GM12891 (cell line): ENCODE data around the gene CMPK1.

Source experiments
- PAX5 ChIP-seq: IDR thresholded peaks from 2 replicates; pipeline ENCODE4 v1.6.1; 2011; ENCODE audit warnings: low read length, moderate library complexity, mild to moderate bottlenecking; ENCODE audit not compliant: insufficient read depth, severe bottlenecking
- POLR2A ChIP-seq: IDR thresholded peaks from 2 replicates; pipeline ENCODE4 v1.6.1; 2011; ENCODE audit warnings: low read depth, low read length, control low read depth
- POLR2AphosphoS5 ChIP-seq: IDR thresholded peaks from 2 replicates; pipeline ENCODE4 v1.6.1; 2011; ENCODE audit warnings: low read depth, low read length, control low read depth
- POU2F2 ChIP-seq: IDR thresholded peaks from 2 replicates; pipeline ENCODE4 v1.6.1; 2011; ENCODE audit warnings: low read depth, mild to moderate bottlenecking, control low read depth, low read length, moderate library complexity
- SPI1 ChIP-seq: IDR thresholded peaks from 2 replicates; pipeline ENCODE4 v1.6.1; 2011; ENCODE audit warnings: low read depth, low read length, control low read depth
- TAF1 ChIP-seq: IDR thresholded peaks from 2 replicates; pipeline ENCODE4 v1.6.1; 2011; ENCODE audit warnings: low read depth, low read length, control low read depth

DNA sequence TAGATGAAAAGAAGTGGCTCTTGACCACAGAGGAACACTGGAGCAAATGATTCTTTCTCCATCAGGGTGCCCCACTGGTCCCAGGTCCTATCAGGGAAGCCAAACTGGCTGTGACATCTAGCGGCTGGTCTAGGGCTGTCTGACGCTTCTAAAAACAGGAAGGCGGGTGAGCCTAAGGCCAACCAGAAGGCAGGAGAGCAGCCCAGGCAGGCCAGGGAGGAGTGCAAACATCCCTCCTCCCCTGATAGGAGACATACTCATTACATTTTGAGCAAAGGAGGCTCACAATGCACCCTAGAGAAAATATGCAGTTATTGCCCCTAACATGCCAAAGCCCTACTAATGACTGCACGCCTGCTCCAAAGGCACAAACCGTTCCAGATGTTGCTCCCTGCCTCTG is 72.1 kb downstream of the CMPK1 start:
- TF ChIP-seq POLR2A (no peak), POLR2AphosphoS5 (no peak), TAF1 (no peak), PAX5 (no peak), SPI1 (no peak), POU2F2 (no peak)
